Airway epithelial cell (primary cell): Measurements from ENCODE around the gene ZNF569. TPM values are rescaled to one million over a fixed set of nuclear protein-coding genes. Genes with fewer than 3 reads are reported as not detected.

Source experiments
- total RNA-seq: library from RNA; depleted of rRNA; stranded (reverse); fragments of >200 nt; gene quantifications from 2 replicates; pipeline ENCODE4 v1.2.3, GENCODE V29; 2015

The ZNF569 gene
- total RNA-seq: 1.3 and 2.4 TPM in 2 replicates

GRCh38 chr19:37466798-37467607, at the start of gene ZNF569:
Gene ZNF569 (minus strand): TSS chr19:37467444. CDS start chr19:37444921, 22,523 bp downstream.

GRCh38 chr19:37506387-37507166, 39.3 kb upstream of the ZNF569 start, which contains the start of gene ZNF793:
Gene ZNF793 (plus strand): TSS chr19:37506939. CDS start chr19:37523440, 16,501 bp downstream.

DNA sequence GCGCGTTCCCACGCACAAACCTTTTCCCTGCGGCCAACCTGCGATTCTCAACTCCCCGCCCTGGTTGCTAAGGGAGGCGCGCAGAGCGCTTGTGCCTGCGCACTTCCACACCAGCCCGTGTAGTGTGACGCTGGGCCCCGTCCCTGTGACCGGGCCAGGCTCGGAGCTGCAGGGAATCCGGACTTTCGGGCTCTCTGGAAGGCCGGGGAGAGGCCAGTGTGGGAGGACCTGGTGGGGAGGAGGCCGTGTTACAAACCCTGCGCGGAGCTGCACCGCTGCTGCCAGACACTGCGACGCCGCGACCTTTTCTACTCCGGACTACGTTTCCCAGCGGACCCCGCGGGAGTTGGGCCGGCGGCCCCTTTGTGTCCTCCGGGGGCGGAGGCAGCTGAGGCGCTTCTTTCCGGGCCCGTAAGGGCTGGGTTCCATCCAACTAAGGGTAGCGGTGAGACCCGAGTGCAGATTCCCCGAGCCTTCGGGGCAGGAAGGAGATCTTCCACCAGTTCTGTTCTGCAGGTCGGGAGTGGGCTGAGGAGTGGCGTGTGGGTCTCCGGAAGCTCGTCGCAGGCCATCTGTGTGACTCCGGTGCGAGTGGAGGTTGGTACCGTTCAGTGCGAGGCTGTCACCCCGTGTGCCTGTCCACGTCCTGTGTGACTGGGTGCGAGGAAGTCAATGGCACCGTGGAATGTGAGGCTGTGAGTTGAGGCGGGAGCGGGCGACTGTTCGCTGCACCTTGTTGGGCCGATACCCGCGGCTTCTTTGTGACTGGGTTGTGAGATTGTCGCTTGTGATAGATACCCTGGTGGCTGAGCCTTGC, 1.9 kb upstream of the ZNF569 start, which contains the start of gene ZNF570:
Gene ZNF570, plus strand, starts transcription at position 396 of the 817 bp plus-strand sequence. CDS start 999 bp downstream, outside the sequence.

GRCh38 chr19:37370880-37371661, 96.2 kb downstream of the ZNF569 start, which contains the start of gene ZNF527:
Gene ZNF527 (plus strand): TSS chr19:37371099. CDS start chr19:37374199, 3,100 bp downstream.

Other genes starting within 250 kb of the ZNF569 start
- 2.8 and 3.8 TPM in 2 replicates for gene ZNF383, start 249.2 kb downstream of the ZNF569 start, total RNA-seq
- gene ZNF527, start 96.3 kb downstream of the ZNF569 start, total RNA-seq: 1.7 and 3.0 TPM in 2 replicates
- 2.0 and 4.6 TPM in 2 replicates for gene ZNF570, start 1.9 kb upstream of the ZNF569 start, total RNA-seq
- 1.6 and 3.0 TPM in 2 replicates for gene ZNF793, start 39.5 kb upstream of the ZNF569 start, total RNA-seq
- gene ZNF571, start 127.3 kb upstream of the ZNF569 start, total RNA-seq: 0.84 and 1.6 TPM in 2 replicates
- gene ZNF540, start 127.4 kb upstream of the ZNF569 start, total RNA-seq: 0.19 and 0.35 TPM in 2 replicates
- gene ZFP30, start 188.0 kb upstream of the ZNF569 start, total RNA-seq: 6.6 and 9.0 TPM in 2 replicates